Measurements from ENCODE around the gene ZNF148.

DNA sequence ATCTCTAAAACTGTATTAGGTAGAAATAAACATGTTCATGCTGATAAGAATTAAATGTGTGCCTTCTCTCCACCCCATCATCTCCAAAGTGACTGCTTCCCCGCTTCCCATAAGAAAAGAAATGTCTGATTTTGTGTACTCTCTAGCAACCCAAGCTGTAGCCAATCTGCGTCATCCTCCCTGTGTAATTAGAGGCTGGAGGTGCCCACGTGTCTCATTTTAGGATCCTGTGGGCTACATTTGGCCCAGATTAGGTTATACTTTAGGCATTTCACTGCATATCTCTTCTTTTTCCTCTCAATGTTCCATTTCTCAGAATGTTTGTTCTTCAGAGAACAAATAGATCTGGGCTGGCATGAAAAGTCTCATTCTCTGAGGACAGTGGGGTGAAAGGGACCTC lies 19.3 kb upstream of the ZNF148 start:
- TF ChIP-seq, protein P1, sequence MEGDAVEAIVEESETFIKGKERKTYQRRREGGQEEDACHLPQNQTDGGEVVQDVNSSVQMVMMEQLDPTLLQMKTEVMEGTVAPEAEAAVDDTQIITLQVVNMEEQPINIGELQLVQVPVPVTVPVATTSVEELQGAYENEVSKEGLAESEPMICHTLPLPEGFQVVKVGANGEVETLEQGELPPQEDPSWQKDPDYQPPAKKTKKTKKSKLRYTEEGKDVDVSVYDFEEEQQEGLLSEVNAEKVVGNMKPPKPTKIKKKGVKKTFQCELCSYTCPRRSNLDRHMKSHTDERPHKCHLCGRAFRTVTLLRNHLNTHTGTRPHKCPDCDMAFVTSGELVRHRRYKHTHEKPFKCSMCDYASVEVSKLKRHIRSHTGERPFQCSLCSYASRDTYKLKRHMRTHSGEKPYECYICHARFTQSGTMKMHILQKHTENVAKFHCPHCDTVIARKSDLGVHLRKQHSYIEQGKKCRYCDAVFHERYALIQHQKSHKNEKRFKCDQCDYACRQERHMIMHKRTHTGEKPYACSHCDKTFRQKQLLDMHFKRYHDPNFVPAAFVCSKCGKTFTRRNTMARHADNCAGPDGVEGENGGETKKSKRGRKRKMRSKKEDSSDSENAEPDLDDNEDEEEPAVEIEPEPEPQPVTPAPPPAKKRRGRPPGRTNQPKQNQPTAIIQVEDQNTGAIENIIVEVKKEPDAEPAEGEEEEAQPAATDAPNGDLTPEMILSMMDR (IDR thresholded peaks at IDR 0.05), result no peak
- TF ChIP-seq, protein P2, sequence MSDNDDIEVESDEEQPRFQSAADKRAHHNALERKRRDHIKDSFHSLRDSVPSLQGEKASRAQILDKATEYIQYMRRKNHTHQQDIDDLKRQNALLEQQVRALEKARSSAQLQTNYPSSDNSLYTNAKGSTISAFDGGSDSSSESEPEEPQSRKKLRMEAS (IDR thresholded peaks at IDR 0.05), result no peak
